Uterus (tissue), 4 donors: ENCODE results near the gene CHCHD4. TPM values are rescaled to one million over a fixed set of nuclear protein-coding genes. Genes with fewer than 3 reads are reported as not detected.

Experiments used
- DNase-seq, 2 donors: peaks; one replicate each; pipeline ENCODE4 v3.0.0-alpha.2; 2019 to 2020
- H3K27ac ChIP-seq, 2 donors: fragments of 200-600 bp; sonication (generic); 1 replicate in 1 of 2; 2 replicates in 1 of 2; pipeline ENCODE4 v1.5.1; 2016 to 2018
- H3K27me3 ChIP-seq, 2 donors: fragments of 200-600 bp; sonication (generic); one replicate each; pipeline ENCODE4 v1.5.1; 2018 to 2019; ENCODE audit warnings: control low read depth in 1 of 2
- H3K36me3 ChIP-seq, 2 donors: fragments of 200-600 bp; sonication (generic); one replicate each; pipeline ENCODE4 v1.5.1; 2019; ENCODE audit warnings: control low read depth in 1 of 2
- H3K4me1 ChIP-seq, 2 donors: fragments of 200-600 bp; sonication (generic); one replicate each; pipeline ENCODE4 v1.5.1; 2018 to 2019; ENCODE audit warnings: control low read depth in 1 of 2
- H3K4me3 ChIP-seq, 2 donors: fragments of 200-600 bp; sonication (generic); 1 replicate in 1 of 2; 2 replicates in 1 of 2; pipeline ENCODE4 v1.5.1; 2018 to 2019; ENCODE audit warnings: mild to moderate bottlenecking in 1 of 2
- H3K9me3 ChIP-seq, 2 donors: fragments of 200-600 bp; sonication (generic); one replicate each; pipeline ENCODE4 v1.5.1; 2019; ENCODE audit warnings: control low read depth in 1 of 2
- POLR2A ChIP-seq, 2 donors: fragments of 450-650 bp; IDR thresholded peaks; one replicate each; pipeline ENCODE4 v1.6.1; 2016; ENCODE audit warnings: antibody characterized with exemption in 2 of 2, mild to moderate bottlenecking in 1 of 2, moderate library complexity in 1 of 2
- intact Hi-C: fragments of 100-400 bp; cut with DNase I; formaldehyde crosslinking; loops from one replicate; pipeline ENCODE4 v1.15.1; 2023; ENCODE audit warnings: low total_unique reads
- total RNA-seq, 4 donors: library from RNA; depleted of rRNA in 3 of 4; stranded (reverse); fragments of >200 nt in 3 of 4; gene quantifications; one replicate each; pipeline versions ENCODE4 v1.1.0 to v1.2.4, GENCODE V29; 2014 to 2023
- TF ChIP-seq, protein P1 (sequence below), 4 experiments: fragments of 200-600 bp in 2 of 4; fragments of 450-650 bp in 2 of 4; sonication (generic) in 2 of 4; IDR thresholded peaks; one replicate each; pipeline ENCODE4 v1.5.1; 2016 to 2019; ENCODE audit warnings: antibody characterized with exemption in 4 of 4, mild to moderate bottlenecking in 2 of 4, moderate library complexity in 1 of 4
- donor health status: DM: yes; HTN: yes; CAD: no.

The CHCHD4 gene
- total RNA-seq, 4 donors from 2014 or later = 6.2 to 12.0 (median 7.8) TPM

DNA sequence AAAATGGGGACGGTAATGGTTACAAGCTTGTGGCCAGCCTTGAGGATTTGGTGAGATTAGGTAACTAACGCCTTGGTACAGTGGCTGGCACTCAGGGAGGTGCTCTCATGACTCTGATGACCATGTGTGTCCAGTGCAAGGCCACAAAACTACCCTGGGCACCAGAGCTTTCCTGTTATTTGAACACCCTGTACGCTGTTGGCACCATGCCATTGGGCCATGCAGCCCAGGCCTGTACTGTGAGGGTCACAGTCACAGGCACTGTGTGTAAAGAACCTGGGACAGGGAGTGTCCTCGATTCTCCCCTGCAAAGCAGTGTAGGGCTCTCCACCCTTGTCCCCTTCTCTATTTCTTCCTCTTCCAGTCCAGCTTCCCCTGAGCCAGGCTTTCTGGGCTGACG is 6.5 kb upstream of the CHCHD4 start:
- DNase-seq = no peak
- Histone ChIP-seq H3K36me3 (no peaks in the 10 kb centered on the region), H3K27ac (no peak overlapping the region), H3K4me1 (peaks cover 11 to 23% of the 10 kb centered on the region in 2 donors), H3K4me3 (no peak overlapping the region), H3K27me3 (no peaks in the 10 kb centered on the region), H3K9me3 (no peaks in the 10 kb centered on the region)
- no peak for TF ChIP-seq POLR2A (IDR thresholded peaks at IDR 0.05)
- TF ChIP-seq, protein P1, sequence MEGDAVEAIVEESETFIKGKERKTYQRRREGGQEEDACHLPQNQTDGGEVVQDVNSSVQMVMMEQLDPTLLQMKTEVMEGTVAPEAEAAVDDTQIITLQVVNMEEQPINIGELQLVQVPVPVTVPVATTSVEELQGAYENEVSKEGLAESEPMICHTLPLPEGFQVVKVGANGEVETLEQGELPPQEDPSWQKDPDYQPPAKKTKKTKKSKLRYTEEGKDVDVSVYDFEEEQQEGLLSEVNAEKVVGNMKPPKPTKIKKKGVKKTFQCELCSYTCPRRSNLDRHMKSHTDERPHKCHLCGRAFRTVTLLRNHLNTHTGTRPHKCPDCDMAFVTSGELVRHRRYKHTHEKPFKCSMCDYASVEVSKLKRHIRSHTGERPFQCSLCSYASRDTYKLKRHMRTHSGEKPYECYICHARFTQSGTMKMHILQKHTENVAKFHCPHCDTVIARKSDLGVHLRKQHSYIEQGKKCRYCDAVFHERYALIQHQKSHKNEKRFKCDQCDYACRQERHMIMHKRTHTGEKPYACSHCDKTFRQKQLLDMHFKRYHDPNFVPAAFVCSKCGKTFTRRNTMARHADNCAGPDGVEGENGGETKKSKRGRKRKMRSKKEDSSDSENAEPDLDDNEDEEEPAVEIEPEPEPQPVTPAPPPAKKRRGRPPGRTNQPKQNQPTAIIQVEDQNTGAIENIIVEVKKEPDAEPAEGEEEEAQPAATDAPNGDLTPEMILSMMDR (IDR thresholded peaks at IDR 0.05) = no peak
- intact Hi-C loops = no loop called here

DNA sequence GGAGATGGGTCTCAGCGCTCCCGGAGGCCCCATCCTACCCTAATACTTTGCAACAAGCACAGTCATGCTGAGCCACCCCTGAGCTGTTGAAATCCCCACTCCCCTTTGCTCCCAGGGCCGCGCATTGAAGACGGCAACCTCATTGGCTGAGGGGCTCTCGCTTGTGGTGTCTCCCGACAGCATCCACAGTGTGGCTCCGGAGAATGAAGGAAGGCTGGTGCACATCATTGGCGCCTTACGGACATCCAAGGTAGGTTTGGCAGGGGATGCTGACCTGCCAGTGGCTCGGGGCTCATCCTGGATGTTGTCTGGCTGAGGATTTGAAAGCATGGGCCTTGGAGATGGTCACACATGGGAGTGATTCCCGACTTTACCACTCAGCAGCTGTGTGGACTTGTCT is 6.0 kb upstream of the CHCHD4 start:
- Histone ChIP-seq H3K27me3 (no peaks in the 10 kb centered on the region), H3K36me3 (no peaks in the 10 kb centered on the region), H3K27ac (no peak overlapping the region), H3K4me3 (no peak overlapping the region), H3K9me3 (no peaks in the 10 kb centered on the region), H3K4me1 (peaks cover 11 to 23% of the 10 kb centered on the region in 2 donors)
- TF ChIP-seq, protein P1 (IDR thresholded peaks at IDR 0.05) = no peak
- no peak for TF ChIP-seq POLR2A (IDR thresholded peaks at IDR 0.05)
- intact Hi-C loops = no loop called here
- no peak for DNase-seq

DNA sequence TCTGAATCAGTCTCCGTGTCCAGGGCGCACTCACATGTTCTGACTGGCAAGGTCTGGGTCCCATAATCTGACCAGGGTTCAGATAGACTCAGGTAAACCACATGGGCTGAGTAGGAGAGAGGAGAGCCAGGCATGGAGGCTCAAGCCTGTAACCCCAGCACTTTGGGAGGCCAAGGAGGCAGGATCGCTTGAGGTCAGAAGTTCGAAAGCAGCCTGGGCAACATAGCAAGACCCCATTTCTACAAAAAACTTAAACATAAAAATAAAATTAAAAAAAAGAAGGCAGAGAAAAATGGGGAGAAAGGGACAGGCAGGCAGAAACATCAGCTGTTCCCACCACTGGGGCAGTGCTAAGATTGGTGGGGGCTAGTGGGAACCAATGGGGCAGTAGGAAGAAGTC is 5.6 kb upstream of the CHCHD4 start:
- Histone ChIP-seq H3K4me3 (no peak overlapping the region), H3K9me3 (no peaks in the 10 kb centered on the region), H3K27ac (no peak overlapping the region), H3K36me3 (no peaks in the 10 kb centered on the region), H3K27me3 (no peaks in the 10 kb centered on the region), H3K4me1 (peaks cover 11 to 23% of the 10 kb centered on the region in 2 donors)
- no peak for TF ChIP-seq POLR2A (IDR thresholded peaks at IDR 0.05)
- TF ChIP-seq, protein P1 (IDR thresholded peaks at IDR 0.05) = no peak
- no peak for DNase-seq
- intact Hi-C loops = no loop called here

DNA sequence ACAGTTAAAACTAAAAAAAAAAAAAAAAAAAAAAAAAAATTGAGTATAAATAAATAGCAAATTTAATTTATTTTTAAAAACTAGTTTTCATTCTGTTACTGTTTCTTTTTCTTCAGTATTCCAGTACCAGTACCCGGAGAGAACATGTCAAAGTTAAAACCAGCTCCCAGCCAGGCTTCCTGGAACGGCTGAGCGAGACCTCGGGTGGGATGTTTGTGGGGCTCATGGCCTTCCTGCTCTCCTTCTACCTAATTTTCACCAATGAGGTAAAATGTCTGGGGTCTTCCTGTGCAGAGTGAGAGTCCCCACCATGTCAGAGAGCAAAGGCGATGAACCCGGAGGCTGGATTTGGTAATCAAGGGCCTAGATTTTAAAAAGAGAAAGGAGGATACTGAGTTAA is 4.6 kb upstream of the CHCHD4 start:
- H3K9me3 ChIP-seq = no peaks in the 10 kb centered on the region
- no peak overlapping the region for H3K27ac ChIP-seq
- H3K36me3 ChIP-seq = no peaks in the 10 kb centered on the region

DNA sequence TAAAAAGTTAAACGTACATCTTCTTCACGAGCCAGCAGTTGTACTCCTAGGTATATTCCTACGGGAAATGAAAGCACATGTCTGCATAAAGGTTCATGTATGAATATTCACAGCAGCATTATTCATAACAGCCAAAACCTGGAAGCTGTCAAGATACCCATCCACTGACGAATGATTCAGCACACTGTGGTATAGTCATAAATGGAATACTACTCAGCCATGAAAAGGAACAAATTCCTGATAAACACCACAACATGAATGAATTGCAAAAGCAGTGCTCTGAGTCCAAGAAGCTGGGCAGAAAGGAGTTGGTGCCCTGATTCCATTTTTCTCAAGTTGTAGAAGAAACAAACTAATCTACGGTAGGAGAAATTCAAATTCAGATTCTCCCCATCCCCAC is 4.1 kb upstream of the CHCHD4 start:
- H3K27ac ChIP-seq = no peak overlapping the region
- H3K36me3 ChIP-seq = no peaks in the 10 kb centered on the region
- peaks cover 13 to 23% of the 10 kb centered on the region in 2 donors for H3K4me1 ChIP-seq
- no peak for DNase-seq
- no peak overlapping the region for H3K4me3 ChIP-seq
- TF ChIP-seq, protein P1 (IDR thresholded peaks at IDR 0.05) = no peak
- no peak for TF ChIP-seq POLR2A (IDR thresholded peaks at IDR 0.05)
- H3K9me3 ChIP-seq = no peaks in the 10 kb centered on the region
- no peaks in the 10 kb centered on the region for H3K27me3 ChIP-seq
- intact Hi-C loops = loop anchor here (10.0 kb wide), 1 partner anchor 46 kb away; the partner anchor contains the start of genes LSM3 and XPC

More for the DNA sequence above, 4.6 kb upstream of the CHCHD4 start:
- Histone ChIP-seq H3K4me3 (no peak overlapping the region), H3K27me3 (no peaks in the 10 kb centered on the region), H3K4me1 (peaks cover 11 to 23% of the 10 kb centered on the region in 2 donors)
- no peak for TF ChIP-seq POLR2A (IDR thresholded peaks at IDR 0.05)
- TF ChIP-seq, protein P1 (IDR thresholded peaks at IDR 0.05) = no peak
- intact Hi-C loops = loop anchor here (10.0 kb wide), 1 partner anchor 46 kb away; the partner anchor contains the start of genes LSM3 and XPC
- DNase-seq = no peak
